RWPE2 (cell line): ENCODE data around the gene GGTLC3.
"Not testable (repeated sequence)": the region's sequence is repeated elsewhere in the genome, so short reads cannot be mapped to it uniquely, and the experiment has no call there.

ENCODE experiments used
- ATAC-seq: fragments of 200-7000 bp; cut with Tn5 transposase; 3 replicates; pipeline ENCODE4 v1.9.1; 2021; ENCODE audit warnings: low read depth
- DNase-seq: peaks from one replicate; pipeline ENCODE4 v3.0.0-alpha.2; 2020; ENCODE audit warnings: low spot score
- H3K27ac ChIP-seq: fragments of 450-650 bp; 2 replicates; pipeline ENCODE4 v1.5.1; 2017; ENCODE audit warnings: mild to moderate bottlenecking; ENCODE audit not compliant: poor library complexity, severe bottlenecking
- H3K27me3 ChIP-seq: fragments of 250-450 bp; sonication (Bioruptor Pico); 2 replicates; pipeline ENCODE4 v1.5.1; 2021; ENCODE audit warnings: mild to moderate bottlenecking, moderate library complexity; ENCODE audit not compliant: insufficient read depth, poor library complexity, severe bottlenecking
- H3K36me3 ChIP-seq: fragments of 250-450 bp; sonication (Bioruptor Pico); 2 replicates; pipeline ENCODE4 v1.5.1; 2020; ENCODE audit warnings: low read depth, mild to moderate bottlenecking, moderate library complexity
- H3K4me1 ChIP-seq: fragments of 250-450 bp; sonication (Bioruptor Pico); 2 replicates; pipeline ENCODE4 v1.5.1; 2021; ENCODE audit warnings: mild to moderate bottlenecking, moderate library complexity; ENCODE audit not compliant: insufficient read depth, poor library complexity, severe bottlenecking
- H3K4me3 ChIP-seq: fragments of 250-450 bp; sonication (Bioruptor Pico); 2 replicates; pipeline ENCODE4 v1.5.1; 2021; ENCODE audit warnings: mild to moderate bottlenecking, moderate library complexity; ENCODE audit not compliant: severe bottlenecking
- H3K9me3 ChIP-seq: fragments of 250-450 bp; sonication (Bioruptor Pico); 2 replicates; pipeline ENCODE4 v1.5.1; 2021; ENCODE audit warnings: mild to moderate bottlenecking, moderate library complexity; ENCODE audit not compliant: severe bottlenecking

Gene GGTLC3

GRCh38 chr22:18496227-18496626 lies 21.7 kb downstream of the GGTLC3 start:
- not testable (repeated sequence) for H3K4me1 ChIP-seq, DNase-seq, H3K9me3 ChIP-seq, H3K4me3 ChIP-seq, H3K27ac ChIP-seq, ATAC-seq, H3K36me3 ChIP-seq, H3K27me3 ChIP-seq
